GM18499 (cell line): ENCODE data around the gene SPATA16.
"Not testable (repeated sequence)": the region's sequence is repeated elsewhere in the genome, so short reads cannot be mapped to it uniquely, and the experiment has no call there.

Source experiments
- ATAC-seq: cut with Tn5 transposase; IDR thresholded peaks from one replicate; pipeline ENCODE4 v1.9.1; 2021; ENCODE audit warnings: moderate number of reproducible peaks; ENCODE audit not compliant: insufficient read depth, unreplicated experiment

Gene SPATA16

DNA sequence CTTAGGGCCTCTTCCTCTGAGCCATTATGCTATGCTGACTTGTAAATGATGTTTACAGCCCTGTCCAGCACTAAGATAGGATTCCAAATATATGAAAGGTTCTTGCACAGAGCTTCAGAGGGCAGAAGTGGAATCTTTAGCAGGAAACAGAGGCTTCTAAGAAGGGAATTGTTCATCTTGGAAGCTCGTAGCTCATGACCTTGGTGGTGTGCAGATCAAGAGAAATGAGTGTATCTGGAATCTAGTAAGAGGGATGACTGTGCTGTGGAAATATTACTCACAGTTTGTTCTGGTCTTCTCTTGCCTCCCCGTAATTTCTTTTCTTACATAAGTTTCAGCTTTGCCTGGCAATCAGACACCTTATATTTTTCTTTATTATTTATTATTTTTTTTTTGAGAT, 175.8 kb downstream of the SPATA16 start:
- ATAC-seq: no peak

GRCh38 chr3:172960626-172961182, 180.3 kb downstream of the SPATA16 start:
- not testable (repeated sequence) for ATAC-seq

- ATAC-seq: no peak
Measured at GRCh38 chr3:172958565-172958964, 182.5 kb downstream of the SPATA16 start.

- no peak for ATAC-seq
Measured at GRCh38 chr3:172953571-172953970, 187.5 kb downstream of the SPATA16 start.

DNA sequence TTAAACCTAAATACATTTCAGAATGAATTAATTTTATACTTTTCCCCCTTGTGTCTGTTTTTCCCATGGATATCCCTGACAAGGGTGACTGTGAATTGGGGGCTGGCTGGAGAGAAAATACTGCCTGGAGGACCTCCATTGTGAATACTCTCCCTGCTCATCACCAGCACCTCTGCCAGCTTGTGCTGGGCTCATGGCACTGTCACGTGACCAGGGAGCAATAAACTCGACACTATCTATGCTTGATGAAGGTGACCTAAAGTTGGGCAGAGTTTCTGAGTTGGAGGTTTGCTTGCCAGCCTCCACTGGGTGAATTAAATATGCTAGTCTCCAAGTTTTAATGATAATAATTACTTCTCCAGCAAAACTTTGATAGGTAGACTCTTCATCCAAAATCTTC, 189.5 kb downstream of the SPATA16 start:
- no peak for ATAC-seq

- ATAC-seq: no peak
Measured at GRCh38 chr3:172946061-172946460, 195.0 kb downstream of the SPATA16 start.

- no peak for ATAC-seq
Measured at GRCh38 chr3:172939651-172940293, 201.3 kb downstream of the SPATA16 start.

- ATAC-seq: no peak
Measured at GRCh38 chr3:172938788-172939187, 202.2 kb downstream of the SPATA16 start.

DNA sequence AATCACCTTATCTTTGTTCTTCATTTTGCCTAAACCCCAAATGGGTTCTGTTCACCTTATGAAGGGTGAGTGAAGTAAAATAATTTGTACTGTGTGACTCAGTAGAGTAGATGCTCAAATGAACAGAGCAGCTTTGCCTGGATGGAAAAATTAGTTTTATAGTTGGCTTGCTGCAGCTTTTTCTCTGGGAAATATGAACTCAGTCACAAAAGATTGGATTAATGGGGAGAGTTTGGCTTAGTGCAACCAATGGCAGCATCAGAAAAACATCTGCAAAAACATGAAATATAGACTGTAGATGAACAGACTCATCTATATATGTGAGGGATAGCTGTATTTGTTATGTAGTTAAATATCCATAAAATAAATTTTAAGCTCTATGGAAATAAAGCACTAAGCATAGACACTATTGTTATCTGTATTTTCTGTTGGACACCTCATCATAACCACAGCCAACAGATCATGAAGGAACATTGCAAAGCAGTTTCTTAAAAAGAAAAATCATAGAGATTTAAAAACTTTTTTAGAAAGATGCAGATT, 209.2 kb downstream of the SPATA16 start:
- ATAC-seq: no peak

DNA sequence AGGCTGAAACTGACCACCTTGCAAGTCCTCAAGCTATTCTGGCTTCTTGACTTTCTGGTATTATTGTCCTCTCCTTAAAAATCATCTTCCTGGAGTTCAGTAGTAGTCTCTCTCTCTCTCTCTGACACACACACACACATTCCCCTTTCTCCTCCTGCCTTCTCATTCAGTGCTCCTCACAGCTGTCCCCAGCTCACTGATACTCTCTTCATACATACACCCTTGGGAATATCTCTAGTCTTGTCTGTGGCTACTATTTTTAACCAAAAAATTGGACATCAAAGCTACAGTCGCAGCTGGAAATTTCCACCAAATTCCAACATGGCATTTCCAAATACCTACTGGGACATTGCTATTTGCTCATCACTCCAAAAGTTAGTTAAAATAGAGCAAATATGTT, 211.6 kb downstream of the SPATA16 start:
- ATAC-seq: no peak

GRCh38 chr3:172924546-172924945, 216.5 kb downstream of the SPATA16 start:
- ATAC-seq: no peak

DNA sequence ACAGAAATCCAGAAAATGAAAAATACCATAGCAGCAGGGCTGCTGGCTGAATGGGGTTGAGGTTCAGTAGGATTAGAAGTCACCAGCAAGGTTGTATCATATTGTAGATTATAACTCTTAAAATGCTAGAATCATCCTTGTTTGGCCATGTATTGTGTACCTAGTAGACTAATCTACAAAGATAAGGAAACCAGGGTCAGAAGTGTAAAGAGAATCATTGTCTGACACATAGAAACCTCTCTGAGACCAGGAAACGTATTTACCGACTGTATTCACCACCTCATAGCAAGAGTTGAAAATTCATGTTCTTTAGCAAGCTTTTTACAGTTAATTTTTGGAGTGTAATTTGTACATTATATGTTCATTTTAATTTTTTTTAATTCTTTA, 221.7 kb downstream of the SPATA16 start:
- no peak for ATAC-seq

DNA sequence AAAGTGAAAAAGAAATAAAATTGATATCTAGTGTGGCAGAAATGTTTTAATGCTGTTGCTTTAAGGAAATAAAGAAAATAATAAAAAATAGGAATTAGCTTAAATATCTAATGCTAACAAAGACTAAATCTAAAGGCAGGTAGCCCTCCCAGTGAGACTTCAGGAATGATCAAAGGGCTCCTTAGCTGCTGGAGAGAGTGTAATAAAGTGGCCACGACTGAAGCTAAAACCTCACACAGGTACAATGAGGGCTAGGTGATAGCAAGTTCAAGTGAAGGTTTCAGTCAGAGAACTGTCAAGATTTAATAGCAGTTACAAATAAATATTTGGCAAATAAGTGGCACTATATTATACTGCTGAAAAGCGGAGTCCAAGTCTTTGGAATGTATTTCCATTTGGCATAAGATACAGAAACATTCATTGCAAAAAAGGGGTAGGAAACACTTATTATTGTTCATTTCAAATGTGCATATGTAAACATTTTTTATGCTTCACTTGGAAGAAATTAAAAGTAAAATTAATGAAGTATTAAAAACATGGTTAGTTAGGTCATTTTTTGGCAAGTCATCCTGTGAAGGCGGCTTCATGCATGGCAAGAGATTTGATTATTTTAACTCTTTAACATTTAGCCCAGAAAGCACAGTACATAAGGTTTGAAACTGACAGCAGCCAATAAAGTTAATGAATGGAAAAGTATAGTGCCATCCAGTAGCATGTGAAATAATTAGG, 222.3 kb downstream of the SPATA16 start:
- no peak for ATAC-seq

GRCh38 chr3:172918165-172918564, 222.9 kb downstream of the SPATA16 start:
- ATAC-seq: no peak

DNA sequence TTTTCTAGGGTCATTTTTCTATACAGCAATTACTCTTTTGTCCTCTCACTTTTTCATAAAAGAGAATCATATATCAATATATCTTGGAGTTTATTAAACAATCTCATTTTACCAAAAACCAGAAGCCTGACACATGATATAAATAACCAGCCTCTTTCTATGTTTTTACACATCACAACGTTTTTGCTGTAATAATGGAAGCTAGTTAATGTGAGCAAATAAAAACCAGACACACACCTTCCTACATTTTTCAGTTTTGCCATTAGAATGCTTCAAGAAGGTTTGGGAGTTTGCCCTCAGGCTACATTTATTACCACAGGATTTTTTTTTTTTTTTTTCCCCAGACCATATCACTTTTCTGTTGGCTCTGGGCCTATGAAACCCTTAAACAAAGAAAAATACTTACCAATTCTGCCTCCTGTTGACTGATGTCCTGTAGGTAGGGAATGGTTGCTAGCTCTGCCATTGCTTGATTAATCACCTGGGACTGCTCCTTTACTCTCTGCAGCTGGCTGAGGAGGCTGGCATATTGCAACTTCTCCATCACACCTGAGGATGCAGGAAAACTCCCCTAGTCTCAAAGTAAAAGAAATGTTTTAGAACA, 225.0 kb downstream of the SPATA16 start:
- ATAC-seq: no peak

DNA sequence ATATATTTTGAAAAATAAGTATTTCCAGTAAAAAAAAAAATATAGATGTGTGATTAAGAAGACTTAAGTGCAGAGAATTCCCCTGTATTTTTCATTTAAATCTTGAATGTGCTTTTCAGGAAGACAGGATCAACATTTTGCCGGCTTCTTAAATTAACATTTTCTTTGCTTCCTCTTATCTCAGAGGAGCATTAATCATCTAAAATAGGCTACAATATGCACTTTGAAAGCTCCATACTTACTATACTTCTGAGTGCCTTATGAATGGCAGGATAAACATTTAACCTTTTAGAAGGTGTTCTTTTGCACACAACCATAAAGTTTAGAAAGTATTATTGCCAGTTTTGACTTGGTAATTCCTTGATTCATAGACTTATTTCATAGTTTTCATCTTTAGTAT, 226.2 kb downstream of the SPATA16 start:
- no peak for ATAC-seq

GRCh38 chr3:172913911-172914655, 227.0 kb downstream of the SPATA16 start:
- ATAC-seq: no peak

- ATAC-seq: no peak
Measured at GRCh38 chr3:172911142-172911541, 229.9 kb downstream of the SPATA16 start.

DNA sequence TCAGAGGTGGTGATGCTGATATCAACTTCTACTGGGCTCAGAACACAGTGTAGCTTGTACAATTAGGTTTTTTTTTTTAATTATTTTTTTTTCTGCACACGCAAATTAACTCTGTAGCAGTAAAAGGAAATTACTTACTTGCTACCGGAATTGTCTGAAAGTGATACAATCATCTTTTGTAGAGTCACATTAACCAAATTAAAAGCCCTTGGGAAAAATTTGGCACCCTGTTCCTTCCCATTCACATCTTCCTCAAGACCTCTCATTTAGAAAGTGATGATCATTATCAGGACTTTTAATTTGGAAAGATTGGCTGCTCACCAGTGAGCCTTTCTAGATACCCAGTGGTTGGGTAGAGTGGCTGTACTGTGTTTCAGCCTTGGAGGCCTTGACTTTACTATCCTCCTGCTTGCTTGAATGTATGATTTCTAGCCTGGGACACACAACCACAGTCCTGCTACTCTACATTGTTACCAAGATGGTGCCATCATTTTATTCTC, 232.2 kb downstream of the SPATA16 start:
- no peak for ATAC-seq

GRCh38 chr3:172905451-172905850, 235.6 kb downstream of the SPATA16 start:
- no peak for ATAC-seq
